ENCODE measurements around the gene SLC23A2.

- TF ChIP-seq CTCF (IDR thresholded peaks at IDR 0.05), result no peak
- no peak for TF ChIP-seq EP300 (IDR thresholded peaks at IDR 0.05; ENCODE audit: borderline replicate concordance in 1 of 2, low read depth in 1 of 2, low read length in 1 of 2)
- no peak for TF ChIP-seq GABPA (IDR thresholded peaks at IDR 0.05; ENCODE audit: low read depth)
- no peak for TF ChIP-seq SIN3A (IDR thresholded peaks at IDR 0.05; ENCODE audit: borderline replicate concordance, low read depth, low read length)
- TF ChIP-seq NFIC (IDR thresholded peaks at IDR 0.05; ENCODE audit: borderline replicate concordance), result no peak
- TF ChIP-seq RXRA (IDR thresholded peaks at IDR 0.05; ENCODE audit: borderline replicate concordance, low read depth), result no peak
- no peak for TF ChIP-seq MXI1 (IDR thresholded peaks at IDR 0.05; ENCODE audit: low read depth, low read length)
Measured at GRCh38 chr20:4876301-4876700, 125.0 kb downstream of the SLC23A2 start.
